Glutamatergic neuron (in vitro differentiated cells): ENCODE measurements around the gene PRR36. TPM values are rescaled to one million over a fixed set of nuclear protein-coding genes. Genes with fewer than 3 reads are reported as not detected.

Experiments used
- DNase-seq: peaks from one replicate; pipeline ENCODE4 v3.0.0; 2022
- H3K27ac Mint-ChIP-seq: one replicate; pipeline ENCODE4 v1.8.0; 2020; ENCODE audit warnings: mild to moderate bottlenecking, mixed read lengths, inconsistent platforms; ENCODE audit not compliant: unreplicated experiment
- H3K27me3 Mint-ChIP-seq: one replicate; pipeline ENCODE4 v1.8.0; 2020; ENCODE audit warnings: mild to moderate bottlenecking, moderate library complexity, mixed read lengths, inconsistent platforms; ENCODE audit not compliant: unreplicated experiment
- H3K36me3 Mint-ChIP-seq: one replicate; pipeline ENCODE4 v1.8.0; 2020; ENCODE audit warnings: mild to moderate bottlenecking, mixed read lengths, inconsistent platforms; ENCODE audit not compliant: unreplicated experiment
- H3K4me1 Mint-ChIP-seq: one replicate; pipeline ENCODE4 v1.8.0; 2020; ENCODE audit warnings: mild to moderate bottlenecking, low read depth, mixed read lengths, inconsistent platforms; ENCODE audit not compliant: unreplicated experiment
- H3K4me3 Mint-ChIP-seq: one replicate; pipeline ENCODE4 v1.8.0; 2020; ENCODE audit warnings: mild to moderate bottlenecking, mixed read lengths, inconsistent platforms; ENCODE audit not compliant: unreplicated experiment
- H3K9me3 Mint-ChIP-seq: one replicate; pipeline ENCODE4 v1.8.0; 2020; ENCODE audit warnings: mild to moderate bottlenecking, moderate library complexity, mixed read lengths, inconsistent platforms; ENCODE audit not compliant: unreplicated experiment
- total RNA-seq: library from RNA; stranded (reverse); fragmentation: NEBNext Ultra II Directional; extraction: Animal tissue kit (Norgen Biotek cat#: 25700); gene quantifications from one replicate; pipeline ENCODE4 v1.2.1, GENCODE V29; 2021; ENCODE audit not compliant: unreplicated experiment
- TF ChIP-seq, protein P1 (sequence below): fragments of 200-600 bp; sonication (generic); IDR thresholded peaks from one replicate; pipeline ENCODE4 v1.5.0; 2021; ENCODE audit not compliant: partially characterized antibody, unreplicated experiment

The PRR36 gene
- total RNA-seq, 1 donor from 2014 or later, result 37.4 TPM

- TF ChIP-seq, protein P1, sequence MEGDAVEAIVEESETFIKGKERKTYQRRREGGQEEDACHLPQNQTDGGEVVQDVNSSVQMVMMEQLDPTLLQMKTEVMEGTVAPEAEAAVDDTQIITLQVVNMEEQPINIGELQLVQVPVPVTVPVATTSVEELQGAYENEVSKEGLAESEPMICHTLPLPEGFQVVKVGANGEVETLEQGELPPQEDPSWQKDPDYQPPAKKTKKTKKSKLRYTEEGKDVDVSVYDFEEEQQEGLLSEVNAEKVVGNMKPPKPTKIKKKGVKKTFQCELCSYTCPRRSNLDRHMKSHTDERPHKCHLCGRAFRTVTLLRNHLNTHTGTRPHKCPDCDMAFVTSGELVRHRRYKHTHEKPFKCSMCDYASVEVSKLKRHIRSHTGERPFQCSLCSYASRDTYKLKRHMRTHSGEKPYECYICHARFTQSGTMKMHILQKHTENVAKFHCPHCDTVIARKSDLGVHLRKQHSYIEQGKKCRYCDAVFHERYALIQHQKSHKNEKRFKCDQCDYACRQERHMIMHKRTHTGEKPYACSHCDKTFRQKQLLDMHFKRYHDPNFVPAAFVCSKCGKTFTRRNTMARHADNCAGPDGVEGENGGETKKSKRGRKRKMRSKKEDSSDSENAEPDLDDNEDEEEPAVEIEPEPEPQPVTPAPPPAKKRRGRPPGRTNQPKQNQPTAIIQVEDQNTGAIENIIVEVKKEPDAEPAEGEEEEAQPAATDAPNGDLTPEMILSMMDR, result no peak
Observed at GRCh38 chr19:7849631-7849999, 24.6 kb downstream of the PRR36 start.

DNA sequence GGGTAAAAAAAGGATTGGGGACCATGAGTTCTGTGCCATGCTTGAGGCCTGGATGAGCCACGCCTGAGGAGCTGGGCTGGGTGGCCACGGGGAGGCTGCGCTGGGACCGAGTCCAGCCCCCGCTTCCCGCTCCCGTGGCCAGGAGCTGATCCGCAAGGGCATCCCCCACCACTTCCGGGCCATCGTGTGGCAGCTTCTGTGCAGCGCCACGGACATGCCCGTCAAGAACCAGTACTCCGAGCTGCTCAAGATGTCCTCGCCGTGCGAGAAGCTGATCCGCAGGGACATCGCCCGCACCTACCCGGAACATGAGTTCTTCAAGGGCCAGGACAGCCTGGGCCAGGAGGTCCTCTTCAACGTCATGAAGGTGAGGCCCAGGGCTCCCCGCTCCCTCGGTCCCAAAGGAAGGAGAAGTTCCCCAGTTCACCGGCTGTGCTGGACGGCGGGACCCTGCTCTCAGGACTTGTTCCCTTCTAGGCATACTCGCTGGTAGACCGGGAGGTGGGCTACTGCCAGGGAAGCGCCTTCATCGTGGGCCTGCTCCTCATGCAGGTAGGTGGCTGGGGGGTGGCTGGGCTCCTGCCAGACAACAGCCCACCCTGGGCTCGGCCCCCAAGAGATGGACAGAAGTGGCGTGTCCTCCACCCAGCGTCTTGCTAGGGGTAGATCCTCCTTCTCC, 25.3 kb downstream of the PRR36 start:
- Mint-ChIP-seq H3K4me1 (peaks cover 3% of the 10 kb centered on the region), H3K9me3 (peaks cover 5% of the 10 kb centered on the region)

More at GRCh38 chr19:7849631-7849999, 24.6 kb downstream of the PRR36 start:
- Mint-ChIP-seq H3K36me3 (no peaks in the 10 kb centered on the region), H3K4me1 (peaks cover 3% of the 10 kb centered on the region), H3K4me3 (no peak overlapping the region), H3K27me3 (peaks cover 6% of the 10 kb centered on the region), H3K9me3 (peaks cover 5% of the 10 kb centered on the region), H3K27ac (no peak overlapping the region)
- DNase-seq, result no peak

DNA sequence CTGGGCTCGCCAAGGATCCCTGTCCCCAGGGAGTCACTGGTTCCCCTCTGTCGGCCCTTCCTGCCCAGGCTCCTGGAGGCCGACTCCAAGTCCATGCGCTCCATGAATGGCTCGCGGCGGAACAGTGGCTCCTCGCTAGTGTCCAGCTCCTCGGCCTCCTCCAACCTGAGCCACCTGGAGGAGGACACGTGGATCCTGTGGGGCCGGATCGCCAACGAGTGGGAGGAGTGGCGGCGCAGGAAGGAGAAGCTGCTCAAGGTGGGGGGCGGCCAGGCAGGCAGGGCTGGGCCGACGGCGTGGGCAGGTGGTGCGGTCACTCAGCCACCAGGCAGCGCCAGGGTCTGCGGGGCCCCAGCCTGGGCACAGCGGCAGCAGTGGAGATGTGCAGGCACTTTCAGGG, 26.5 kb downstream of the PRR36 start:
- Mint-ChIP-seq H3K4me3 (no peak overlapping the region), H3K4me1 (no peaks in the 10 kb centered on the region), H3K27me3 (peaks cover 3% of the 10 kb centered on the region), H3K9me3 (peaks cover 4% of the 10 kb centered on the region), H3K27ac (no peak overlapping the region), H3K36me3 (no peaks in the 10 kb centered on the region)
- TF ChIP-seq, protein P1, result no peak
- no peak for DNase-seq

More for the DNA sequence above, 25.3 kb downstream of the PRR36 start:
- TF ChIP-seq, protein P1, result no peak
- Mint-ChIP-seq H3K27ac (no peak overlapping the region), H3K36me3 (no peaks in the 10 kb centered on the region), H3K4me3 (no peak overlapping the region), H3K27me3 (peaks cover 6% of the 10 kb centered on the region)
- DNase-seq, result no peak

GRCh38 chr19:7846155-7846646, 28.0 kb downstream of the PRR36 start:
- no peak overlapping the region for H3K27ac Mint-ChIP-seq
- peaks cover under 1% of the 10 kb centered on the region for H3K36me3 Mint-ChIP-seq
- no peak for DNase-seq
- H3K4me3 Mint-ChIP-seq, result no peak overlapping the region
- peaks cover 1% of the 10 kb centered on the region for H3K9me3 Mint-ChIP-seq
- H3K27me3 Mint-ChIP-seq, result peaks cover 3% of the 10 kb centered on the region
- H3K4me1 Mint-ChIP-seq, result no peaks in the 10 kb centered on the region
- TF ChIP-seq, protein P1, result no peak

GRCh38 chr19:7845390-7846154, 28.6 kb downstream of the PRR36 start:
- peaks cover 1% of the 10 kb centered on the region for H3K9me3 Mint-ChIP-seq
- TF ChIP-seq, protein P1, result no peak
- peaks cover 3% of the 10 kb centered on the region for H3K27me3 Mint-ChIP-seq
- peaks cover 6% of the 10 kb centered on the region for H3K36me3 Mint-ChIP-seq
- no peaks in the 10 kb centered on the region for H3K4me1 Mint-ChIP-seq
- no peak overlapping the region for H3K4me3 Mint-ChIP-seq
- no peak overlapping the region for H3K27ac Mint-ChIP-seq
- no peak for DNase-seq
